ENCODE measurements around the gene ITCH. TPM values are rescaled to one million over a fixed set of nuclear protein-coding genes. Genes with fewer than 3 reads are reported as not detected.
"Not testable (repeated sequence)": the region's sequence is repeated elsewhere in the genome, so short reads cannot be mapped to it uniquely, and the experiment has no call there.

The ITCH gene
- total RNA-seq, 1 donor from 2014 or later, result 96.9 TPM

- Mint-ChIP-seq H3K4me3 (ENCODE audit: unreplicated experiment) (no peak overlapping the region), H3K27ac (ENCODE audit: unreplicated experiment) (peak overlapping the region; percentile 50), H3K4me1 (ENCODE audit: low read depth) (peaks cover 30% of the 10 kb centered on the region), H3K36me3 (ENCODE audit: low read depth) (peaks cover 25% of the 10 kb centered on the region), H3K27me3 (ENCODE audit: low read depth) (no peaks in the 10 kb centered on the region), H3K9me3 (ENCODE audit: low read depth) (no peaks in the 10 kb centered on the region)
- DNase-seq (ENCODE audit: low spot score), result no peak
- TF ChIP-seq, protein P1, sequence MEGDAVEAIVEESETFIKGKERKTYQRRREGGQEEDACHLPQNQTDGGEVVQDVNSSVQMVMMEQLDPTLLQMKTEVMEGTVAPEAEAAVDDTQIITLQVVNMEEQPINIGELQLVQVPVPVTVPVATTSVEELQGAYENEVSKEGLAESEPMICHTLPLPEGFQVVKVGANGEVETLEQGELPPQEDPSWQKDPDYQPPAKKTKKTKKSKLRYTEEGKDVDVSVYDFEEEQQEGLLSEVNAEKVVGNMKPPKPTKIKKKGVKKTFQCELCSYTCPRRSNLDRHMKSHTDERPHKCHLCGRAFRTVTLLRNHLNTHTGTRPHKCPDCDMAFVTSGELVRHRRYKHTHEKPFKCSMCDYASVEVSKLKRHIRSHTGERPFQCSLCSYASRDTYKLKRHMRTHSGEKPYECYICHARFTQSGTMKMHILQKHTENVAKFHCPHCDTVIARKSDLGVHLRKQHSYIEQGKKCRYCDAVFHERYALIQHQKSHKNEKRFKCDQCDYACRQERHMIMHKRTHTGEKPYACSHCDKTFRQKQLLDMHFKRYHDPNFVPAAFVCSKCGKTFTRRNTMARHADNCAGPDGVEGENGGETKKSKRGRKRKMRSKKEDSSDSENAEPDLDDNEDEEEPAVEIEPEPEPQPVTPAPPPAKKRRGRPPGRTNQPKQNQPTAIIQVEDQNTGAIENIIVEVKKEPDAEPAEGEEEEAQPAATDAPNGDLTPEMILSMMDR (IDR thresholded peaks at IDR 0.05), result no peak
Measured at GRCh38 chr20:34512955-34513419, 149.9 kb downstream of the ITCH start.

DNA sequence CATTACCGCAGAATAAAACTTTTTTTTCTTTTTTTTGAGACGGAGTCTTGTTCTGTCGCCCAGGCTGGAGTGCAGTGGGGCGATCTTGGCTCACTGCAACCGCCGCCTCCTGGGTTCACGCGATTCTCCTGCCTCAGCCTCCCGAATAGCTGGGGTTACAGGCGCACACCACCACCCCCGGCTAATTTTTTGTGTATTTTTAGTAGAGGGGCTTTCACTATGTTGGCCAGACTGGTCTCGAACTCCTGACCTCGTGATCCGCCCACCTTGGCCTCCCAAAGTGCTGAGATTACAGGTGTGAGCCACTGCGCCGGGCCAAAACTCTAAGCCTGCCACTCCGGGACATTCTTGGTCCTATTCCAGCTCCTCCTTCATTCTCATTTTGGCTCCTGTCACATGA is 151.0 kb downstream of the ITCH start:
- Mint-ChIP-seq H3K27ac (ENCODE audit: unreplicated experiment) (peak overlapping the region; percentile 100), H3K4me1 (ENCODE audit: low read depth) (peaks cover 41% of the 10 kb centered on the region), H3K36me3 (ENCODE audit: low read depth) (peaks cover 21% of the 10 kb centered on the region)
- H3K4me3 Mint-ChIP-seq (ENCODE audit: unreplicated experiment); DNase-seq (ENCODE audit: low spot score); H3K27me3 Mint-ChIP-seq (ENCODE audit: low read depth); H3K9me3 Mint-ChIP-seq (ENCODE audit: low read depth): not testable (repeated sequence)

DNA sequence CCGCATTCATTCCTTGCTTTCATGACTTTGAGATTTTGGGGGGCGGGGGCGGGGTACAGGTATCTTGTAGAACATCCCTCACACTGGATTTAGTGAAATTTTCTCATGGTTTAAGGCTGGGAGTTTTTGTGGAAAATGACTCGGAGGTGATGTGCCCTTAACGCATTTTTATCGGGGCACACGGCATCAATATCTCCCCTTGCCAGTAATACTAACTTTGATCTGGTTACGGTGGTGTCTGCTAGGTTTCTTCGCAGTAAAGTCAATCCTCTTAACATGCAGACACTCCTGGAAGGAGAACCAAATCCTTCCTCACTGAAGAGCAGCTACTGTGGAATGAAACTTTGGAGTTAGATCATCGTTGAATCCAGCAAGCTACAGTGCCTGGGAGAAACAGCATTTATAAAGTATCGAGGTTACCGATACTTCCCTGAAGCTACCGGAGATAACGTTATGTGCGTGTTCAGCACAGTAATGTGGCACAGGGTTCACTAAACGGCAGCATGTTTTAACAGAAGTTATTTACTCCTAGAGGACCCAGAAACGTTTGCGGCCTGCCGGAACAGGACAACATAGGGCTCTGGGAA is 151.9 kb downstream of the ITCH start:
- TF ChIP-seq, protein P1 (IDR thresholded peaks at IDR 0.05), result no peak
- H3K27me3 Mint-ChIP-seq (ENCODE audit: low read depth), result no peaks in the 10 kb centered on the region
- no peak for DNase-seq (ENCODE audit: low spot score)
- peak overlapping the region; percentile 100 for H3K27ac Mint-ChIP-seq (ENCODE audit: unreplicated experiment)
- H3K4me3 Mint-ChIP-seq (ENCODE audit: unreplicated experiment), result peak overlapping the region; percentile 90
- H3K36me3 Mint-ChIP-seq (ENCODE audit: low read depth), result peaks cover 22% of the 10 kb centered on the region
- no peaks in the 10 kb centered on the region for H3K9me3 Mint-ChIP-seq (ENCODE audit: low read depth)
- H3K4me1 Mint-ChIP-seq (ENCODE audit: low read depth), result peaks cover 45% of the 10 kb centered on the region

DNA sequence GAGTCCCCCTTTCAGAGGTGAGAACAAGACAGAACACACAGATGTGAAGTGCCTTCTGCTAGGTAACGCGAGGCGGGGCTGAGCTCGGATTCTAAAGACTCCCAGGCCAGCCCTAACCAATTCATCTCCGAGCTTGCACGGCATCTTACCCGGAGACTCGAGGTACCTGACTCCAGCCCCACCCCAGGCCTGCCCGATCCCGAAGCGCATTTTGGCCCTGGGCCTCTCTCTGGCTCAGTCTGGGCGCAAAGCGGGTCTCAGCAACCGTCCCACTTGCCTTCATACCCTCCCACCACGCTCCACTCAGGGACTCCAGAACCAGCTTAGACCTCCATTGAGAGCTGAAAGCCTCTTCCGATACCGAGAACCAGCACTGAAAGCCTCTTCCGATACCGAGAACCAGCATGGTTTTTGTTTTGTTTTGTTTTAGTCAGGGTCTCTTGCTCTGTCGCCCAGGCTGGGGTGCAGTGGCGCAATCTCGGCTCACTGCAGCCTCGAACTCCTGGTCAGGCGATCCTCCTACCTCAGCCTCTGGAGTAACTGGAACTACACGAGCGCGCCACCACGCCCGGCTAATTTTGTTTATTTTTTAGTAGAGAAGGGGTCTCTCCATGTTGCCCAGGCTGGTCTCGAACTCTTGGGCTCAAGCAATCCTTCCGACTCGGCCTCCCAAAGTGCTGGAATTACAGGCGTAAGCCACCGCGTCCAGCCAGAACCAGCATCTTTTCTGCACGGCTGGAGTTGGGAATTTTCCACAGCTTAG is 152.6 kb downstream of the ITCH start:
- no peaks in the 10 kb centered on the region for H3K9me3 Mint-ChIP-seq (ENCODE audit: low read depth)

GRCh38 chr20:34516247-34517113 is 153.4 kb downstream of the ITCH start, which contains the start of gene DYNLRB1:
Gene DYNLRB1 (plus strand): TSS chr20:34516422. CDS start chr20:34516459, 37 bp downstream.
- Mint-ChIP-seq H3K9me3 (ENCODE audit: low read depth) (no peaks in the 10 kb centered on the region), H3K27ac (ENCODE audit: unreplicated experiment) (peak within 1 kb of the TSS; percentile 100), H3K36me3 (ENCODE audit: low read depth) (peaks cover 17% of the 10 kb centered on the region), H3K4me3 (ENCODE audit: unreplicated experiment) (peak within 1 kb of the TSS; percentile 90), H3K27me3 (ENCODE audit: low read depth) (no peaks in the 10 kb centered on the region), H3K4me1 (ENCODE audit: low read depth) (peaks cover 49% of the 10 kb centered on the region)
- TF ChIP-seq, protein P1 (IDR thresholded peaks at IDR 0.05), result no peak
- DNase-seq (ENCODE audit: low spot score), result peak; percentile 100

More for the DNA sequence above, 152.6 kb downstream of the ITCH start:
- Mint-ChIP-seq H3K4me1 (ENCODE audit: low read depth) (peaks cover 47% of the 10 kb centered on the region), H3K27ac (ENCODE audit: unreplicated experiment) (peak overlapping the region; percentile 100), H3K27me3 (ENCODE audit: low read depth) (no peaks in the 10 kb centered on the region), H3K36me3 (ENCODE audit: low read depth) (peaks cover 21% of the 10 kb centered on the region), H3K4me3 (ENCODE audit: unreplicated experiment) (peak overlapping the region; percentile 90)
- DNase-seq (ENCODE audit: low spot score), result no peak
- TF ChIP-seq, protein P1 (IDR thresholded peaks at IDR 0.05), result no peak

Measured in chondrocyte (in vitro differentiated cells).